ENCODE data around the gene CBFA2T2.

DNA sequence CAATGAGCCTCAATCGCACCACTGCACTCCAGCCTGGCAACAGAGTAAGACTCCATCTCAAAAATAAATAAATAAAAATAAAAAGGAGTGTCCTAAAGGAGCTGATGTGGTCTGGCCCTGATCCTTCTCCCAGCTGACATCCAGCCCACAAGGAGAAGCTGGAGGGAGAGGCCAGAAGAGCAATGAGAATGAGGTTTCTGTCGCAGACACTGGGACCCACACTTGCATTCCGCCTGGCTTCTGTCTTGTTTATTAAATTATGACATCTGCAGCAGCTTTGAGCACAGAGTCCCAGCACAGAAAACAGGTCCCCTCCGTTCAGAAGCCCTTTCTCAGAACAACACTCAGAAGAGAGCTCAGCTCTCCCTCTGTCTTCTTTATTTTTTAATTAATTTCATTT is 206.6 kb downstream of the CBFA2T2 start:
- TF ChIP-seq, protein P1, sequence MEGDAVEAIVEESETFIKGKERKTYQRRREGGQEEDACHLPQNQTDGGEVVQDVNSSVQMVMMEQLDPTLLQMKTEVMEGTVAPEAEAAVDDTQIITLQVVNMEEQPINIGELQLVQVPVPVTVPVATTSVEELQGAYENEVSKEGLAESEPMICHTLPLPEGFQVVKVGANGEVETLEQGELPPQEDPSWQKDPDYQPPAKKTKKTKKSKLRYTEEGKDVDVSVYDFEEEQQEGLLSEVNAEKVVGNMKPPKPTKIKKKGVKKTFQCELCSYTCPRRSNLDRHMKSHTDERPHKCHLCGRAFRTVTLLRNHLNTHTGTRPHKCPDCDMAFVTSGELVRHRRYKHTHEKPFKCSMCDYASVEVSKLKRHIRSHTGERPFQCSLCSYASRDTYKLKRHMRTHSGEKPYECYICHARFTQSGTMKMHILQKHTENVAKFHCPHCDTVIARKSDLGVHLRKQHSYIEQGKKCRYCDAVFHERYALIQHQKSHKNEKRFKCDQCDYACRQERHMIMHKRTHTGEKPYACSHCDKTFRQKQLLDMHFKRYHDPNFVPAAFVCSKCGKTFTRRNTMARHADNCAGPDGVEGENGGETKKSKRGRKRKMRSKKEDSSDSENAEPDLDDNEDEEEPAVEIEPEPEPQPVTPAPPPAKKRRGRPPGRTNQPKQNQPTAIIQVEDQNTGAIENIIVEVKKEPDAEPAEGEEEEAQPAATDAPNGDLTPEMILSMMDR (IDR thresholded peaks at IDR 0.05): no peak
- TF ChIP-seq EP300 (IDR thresholded peaks at IDR 0.05): no peak
- no peak for TF ChIP-seq POLR2A (IDR thresholded peaks at IDR 0.05)
